NK-92 (cell line): ENCODE measurements around the gene TPK1.
"Not testable (repeated sequence)": the region's sequence is repeated elsewhere in the genome, so short reads cannot be mapped to it uniquely, and the experiment has no call there.

Source experiments
- DNase-seq: peaks from one replicate; lab custom pipeline; 2025; ENCODE audit not compliant: unreplicated experiment; lab: John Stamatoyannopoulos, UW

Gene TPK1

DNA sequence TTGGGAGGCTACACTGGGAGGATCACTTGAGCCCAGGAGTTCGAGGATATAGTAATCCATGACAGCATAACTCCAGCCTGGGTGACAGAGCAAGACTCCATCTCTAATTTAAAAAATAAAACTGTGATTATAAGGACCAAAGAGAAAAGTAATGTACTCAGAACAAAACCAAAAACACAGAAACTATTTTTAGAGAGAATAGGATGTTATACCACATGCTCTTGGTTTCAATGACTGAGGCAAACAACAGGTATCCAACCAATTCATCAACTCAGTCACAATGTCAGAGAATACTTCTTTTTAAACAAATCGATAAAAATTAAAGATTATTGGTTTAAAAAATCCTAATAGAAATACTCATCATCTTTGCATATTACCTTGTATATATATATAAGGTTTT, 186.7 kb downstream of the TPK1 start:
- no peak for DNase-seq

DNA sequence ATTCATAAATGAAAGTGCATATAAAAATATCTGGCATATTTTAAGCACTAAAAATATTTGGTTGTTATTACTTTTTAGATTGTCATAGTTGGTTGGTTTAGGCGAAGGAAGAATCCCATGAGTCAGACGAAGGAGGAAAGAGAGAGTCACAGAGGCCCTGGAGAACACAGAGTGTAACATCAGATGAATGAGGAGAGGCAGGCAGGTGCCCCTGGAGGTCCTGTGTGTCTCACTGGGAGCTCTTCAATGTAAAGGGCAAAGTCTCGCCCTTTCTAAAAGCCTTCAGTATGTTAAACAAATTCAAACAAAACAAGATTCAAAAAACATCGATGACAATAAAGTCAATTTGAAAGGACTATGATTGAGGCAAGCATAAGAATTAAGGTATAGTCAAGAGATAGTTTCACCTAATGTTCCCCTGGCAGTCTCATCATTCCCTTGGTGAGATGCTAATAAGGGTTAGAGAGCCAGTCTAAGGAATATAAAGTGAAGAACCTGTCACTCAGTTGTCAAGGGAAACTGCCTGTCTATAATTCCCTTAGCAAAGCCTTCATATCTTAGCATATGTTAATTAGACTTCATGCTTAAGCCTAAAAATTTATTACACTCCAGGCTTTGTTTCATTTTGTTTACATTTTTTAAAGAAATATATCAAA, 194.3 kb downstream of the TPK1 start:
- no peak for DNase-seq

DNA sequence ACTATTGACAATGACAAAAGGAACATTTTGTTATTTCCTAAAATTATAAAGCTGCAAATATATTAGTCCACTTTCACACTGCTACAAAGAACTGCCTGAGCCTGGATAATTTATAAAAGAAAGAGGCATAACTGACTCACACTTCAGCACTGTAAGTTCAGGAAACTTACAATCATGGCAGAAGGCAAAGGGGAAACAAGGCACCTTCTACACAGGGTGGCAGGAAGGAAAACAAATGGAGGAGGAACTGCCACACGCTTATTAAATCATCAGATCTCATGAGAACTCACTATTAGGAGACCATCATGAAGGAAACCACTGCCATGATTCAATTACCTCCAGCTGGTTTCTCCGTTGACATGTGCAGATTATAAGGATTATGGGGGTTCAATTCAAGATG, 203.1 kb downstream of the TPK1 start:
- no peak for DNase-seq

DNA sequence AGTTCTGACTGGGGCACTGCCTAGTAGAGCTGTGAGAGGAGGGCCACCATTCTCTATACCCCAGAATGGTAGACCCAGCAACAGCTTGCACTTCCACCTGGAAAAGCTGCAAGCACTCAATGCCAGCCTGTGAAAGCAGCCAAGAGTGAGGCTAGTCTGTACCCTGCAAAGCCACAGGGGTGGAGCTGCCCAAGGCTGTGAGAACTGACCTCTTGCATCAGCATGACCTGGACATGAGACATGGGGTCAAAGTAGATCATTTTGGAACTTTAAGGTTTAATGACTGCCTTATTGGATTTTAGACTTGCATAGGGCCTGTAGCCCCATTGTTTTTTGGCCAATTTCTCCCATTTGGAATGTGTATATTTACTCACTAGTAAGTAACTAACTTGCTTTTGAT, 206.3 kb downstream of the TPK1 start:
- no peak for DNase-seq

DNA sequence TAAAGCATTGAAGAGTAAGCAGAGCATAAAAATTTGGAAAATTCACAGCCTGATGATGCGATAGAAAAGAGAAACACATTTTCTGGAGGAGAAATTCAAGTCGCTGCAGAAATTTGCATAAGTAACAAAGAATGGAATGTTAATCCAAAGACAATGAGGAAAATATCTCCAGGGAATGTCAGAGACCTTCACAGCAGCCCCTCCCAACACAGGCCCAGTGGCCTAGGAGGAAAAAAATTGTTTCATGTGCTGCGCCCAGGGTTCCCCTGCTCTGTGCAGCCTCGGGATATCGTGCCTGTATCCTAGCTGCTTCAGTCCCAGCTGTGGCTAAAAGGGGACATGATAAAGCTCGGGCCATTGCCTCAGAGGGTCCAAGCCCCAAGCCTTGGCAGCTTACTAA, 206.8 kb downstream of the TPK1 start:
- DNase-seq: no peak

DNA sequence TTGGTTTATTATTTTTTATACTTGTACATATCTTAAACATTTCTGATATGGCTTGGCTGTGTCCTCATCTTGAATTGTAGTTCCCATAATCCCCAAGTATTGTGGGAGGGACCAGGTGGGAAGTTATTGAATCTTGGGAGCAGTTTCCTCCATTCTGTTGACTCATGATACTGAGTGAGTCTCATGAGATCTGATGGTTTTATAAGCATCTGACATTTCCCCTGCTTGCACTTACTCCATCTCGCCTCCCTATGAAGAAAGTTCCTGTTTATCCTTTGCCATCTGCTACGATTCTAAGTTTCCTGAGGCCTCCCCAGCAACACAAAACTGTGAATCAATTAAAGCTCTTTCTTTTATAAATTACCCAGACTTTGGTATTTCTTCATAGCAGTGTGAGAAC, 207.7 kb downstream of the TPK1 start:
- DNase-seq: no peak

DNA sequence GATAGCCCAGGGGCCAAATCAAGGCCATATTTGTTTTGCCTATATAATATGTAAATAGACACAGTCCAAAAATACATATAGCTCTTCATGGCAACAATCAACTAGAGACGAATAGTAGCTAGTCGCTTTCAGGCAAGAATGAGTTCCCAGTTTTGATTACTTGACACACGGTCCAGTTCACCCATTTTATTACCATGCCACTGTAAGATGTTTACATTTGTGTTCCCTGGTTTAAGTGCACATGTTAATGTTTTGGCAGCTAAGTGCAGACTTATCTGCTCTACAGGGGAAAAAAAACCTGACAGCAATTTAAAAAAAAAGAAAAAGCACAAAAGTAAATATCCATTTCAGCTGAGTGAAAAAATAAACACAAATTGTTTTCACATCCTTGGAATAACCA, 213.1 kb downstream of the TPK1 start:
- no peak for DNase-seq

DNA sequence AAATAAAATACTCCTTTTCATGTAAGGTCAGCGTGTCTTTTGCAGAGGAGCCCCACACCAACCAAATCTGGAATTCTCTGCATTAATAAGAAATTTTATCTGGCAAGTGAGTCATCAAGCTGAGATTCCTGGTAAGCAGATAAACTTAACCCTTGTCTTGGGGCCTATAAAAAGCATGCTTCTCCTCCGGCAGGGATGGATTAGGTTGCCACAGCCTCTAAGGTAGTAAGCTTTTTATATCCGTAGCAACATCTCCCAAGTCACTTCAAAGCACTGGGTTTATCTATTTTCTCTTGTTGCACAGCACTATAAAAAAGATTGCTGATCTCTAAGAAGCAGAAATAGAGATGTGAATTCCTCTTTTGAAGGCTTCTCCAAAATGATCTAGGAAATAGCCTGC, 229.6 kb downstream of the TPK1 start:
- DNase-seq: no peak

DNA sequence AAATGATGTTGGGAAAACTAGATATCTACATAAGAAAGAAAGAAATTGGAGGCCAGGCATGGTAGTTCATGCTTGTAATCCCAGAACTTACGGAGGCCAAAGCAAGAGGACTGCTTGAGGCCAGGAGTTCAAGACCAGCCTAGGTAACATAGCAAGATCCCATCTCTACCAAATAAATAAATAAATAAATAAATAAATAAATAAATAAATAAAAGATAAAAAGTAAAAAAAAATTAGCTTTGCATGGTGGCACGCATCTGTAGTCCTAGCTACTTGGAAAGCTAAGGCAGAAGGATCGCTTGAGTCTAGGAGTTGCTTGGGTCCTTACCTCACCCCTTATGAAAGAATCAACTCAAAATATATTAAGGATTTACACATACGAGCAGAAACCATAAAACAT, 238.9 kb downstream of the TPK1 start:
- DNase-seq: no peak

DNA sequence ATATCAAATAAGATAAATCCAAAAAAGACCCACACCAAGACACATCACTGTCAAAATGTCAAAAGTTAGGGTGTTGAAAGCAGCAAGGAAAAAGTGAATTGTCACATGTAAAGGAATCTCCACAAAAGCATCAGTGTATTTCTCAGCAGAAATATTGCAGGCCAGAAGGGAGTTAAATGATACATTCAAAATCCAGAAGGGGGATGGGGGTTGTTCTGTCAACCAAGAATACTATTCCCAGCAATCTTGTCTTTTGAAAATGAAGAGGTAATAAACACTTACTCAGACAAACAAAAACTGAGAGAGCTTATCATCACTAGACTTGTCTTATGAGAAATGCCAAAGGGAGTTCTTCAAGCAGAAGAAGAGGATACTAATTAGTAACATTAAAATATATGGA, 241.3 kb downstream of the TPK1 start:
- DNase-seq: no peak

DNA sequence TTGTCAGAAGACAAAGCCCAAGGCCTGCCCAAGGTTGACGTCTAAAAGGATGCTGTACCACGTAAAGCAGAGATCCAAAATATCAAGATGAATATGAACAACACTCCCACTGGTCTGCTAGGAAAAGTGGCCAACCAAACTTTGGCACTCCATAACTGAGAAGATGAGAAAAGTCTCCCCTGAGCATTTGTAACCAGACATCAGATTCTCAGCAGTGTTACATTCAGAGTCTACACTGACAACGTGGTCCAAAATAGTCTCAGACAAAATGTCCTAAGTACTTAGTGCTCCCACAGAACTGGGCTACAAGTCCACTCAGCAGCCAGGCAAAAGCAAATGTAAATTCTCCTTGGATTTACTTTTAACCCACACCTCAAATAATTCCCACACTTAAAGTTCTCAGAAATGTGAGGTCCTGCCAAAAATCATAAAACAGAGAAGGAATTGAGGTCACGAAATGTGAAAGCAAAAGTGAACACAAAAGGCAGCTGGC, 247.2 kb downstream of the TPK1 start:
- no peak for DNase-seq

DNA sequence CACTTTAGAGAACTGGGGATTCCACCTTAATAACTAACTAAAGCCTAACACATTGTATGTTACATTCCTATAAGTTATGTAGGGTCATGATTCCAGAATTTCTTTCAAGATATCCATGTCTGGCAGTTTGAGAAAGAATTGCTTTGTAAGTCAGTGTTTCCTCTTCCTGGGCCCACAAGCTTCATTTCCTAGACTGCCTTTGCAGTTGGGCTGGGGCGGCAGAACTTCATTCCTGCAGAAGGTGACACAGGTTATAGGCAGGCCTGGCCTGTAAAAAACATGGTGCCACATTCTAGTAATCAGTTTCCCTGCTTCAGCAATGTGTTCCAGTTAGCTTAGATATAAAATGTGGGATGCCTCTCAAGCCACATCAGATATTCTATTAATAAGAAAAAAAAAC, 248.2 kb downstream of the TPK1 start:
- DNase-seq: no peak

DNA sequence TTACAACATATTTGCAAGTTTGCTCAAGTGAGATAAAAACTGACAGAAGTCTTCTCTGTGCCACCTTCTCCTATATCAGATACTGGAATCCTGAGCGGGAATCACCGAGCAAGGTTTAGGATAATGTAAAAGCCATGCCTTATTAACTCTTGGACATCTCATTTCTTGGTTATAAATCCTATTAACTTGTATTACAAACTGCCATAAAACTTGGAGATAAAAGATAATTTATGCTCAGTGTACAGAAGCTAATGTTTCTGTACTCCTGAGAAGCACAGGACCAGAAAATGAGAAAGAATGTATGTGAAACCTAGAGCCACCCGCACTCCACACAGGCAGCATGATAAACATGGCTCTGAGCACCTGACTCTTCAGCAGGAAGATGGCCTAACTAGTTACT, 251.1 kb downstream of the TPK1 start:
- DNase-seq: no peak

DNA sequence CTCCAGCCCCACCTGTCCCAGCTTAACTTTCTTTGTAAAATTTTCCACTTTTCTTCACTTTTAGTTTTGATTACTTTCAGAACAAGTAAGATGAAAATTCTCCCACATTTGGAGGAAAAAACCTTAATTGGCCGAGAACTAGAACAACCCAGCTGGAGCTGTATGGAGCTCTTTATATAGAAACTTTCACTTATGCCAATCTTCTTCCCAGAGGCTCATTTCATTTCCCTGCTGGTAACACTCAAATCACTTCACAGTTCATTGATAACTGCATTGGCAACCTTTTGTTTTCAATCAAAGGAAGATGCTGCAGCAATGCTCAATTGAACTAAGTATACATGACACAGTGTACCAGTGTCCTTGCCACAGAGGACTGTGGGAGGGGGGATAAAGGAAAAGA, 256.2 kb downstream of the TPK1 start:
- no peak for DNase-seq

DNA sequence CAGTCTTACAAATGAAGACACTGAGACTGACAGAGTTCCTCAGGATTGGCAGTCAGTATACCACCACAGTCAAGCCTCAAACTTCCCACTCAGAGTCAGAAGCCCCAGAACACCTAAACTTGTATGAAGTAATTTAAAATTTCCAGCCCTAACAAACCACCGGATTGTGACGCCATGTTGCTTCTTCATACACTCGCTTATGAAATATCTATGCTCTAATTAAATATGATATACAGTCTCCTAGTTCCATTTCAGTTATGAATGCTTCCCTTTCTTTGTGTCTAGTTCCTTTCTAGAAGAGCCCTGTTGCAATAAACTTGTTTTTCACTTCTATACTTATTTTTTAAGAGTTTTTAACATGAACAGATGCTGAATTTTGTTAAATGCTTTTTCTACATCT, 260.4 kb downstream of the TPK1 start:
- no peak for DNase-seq

DNA sequence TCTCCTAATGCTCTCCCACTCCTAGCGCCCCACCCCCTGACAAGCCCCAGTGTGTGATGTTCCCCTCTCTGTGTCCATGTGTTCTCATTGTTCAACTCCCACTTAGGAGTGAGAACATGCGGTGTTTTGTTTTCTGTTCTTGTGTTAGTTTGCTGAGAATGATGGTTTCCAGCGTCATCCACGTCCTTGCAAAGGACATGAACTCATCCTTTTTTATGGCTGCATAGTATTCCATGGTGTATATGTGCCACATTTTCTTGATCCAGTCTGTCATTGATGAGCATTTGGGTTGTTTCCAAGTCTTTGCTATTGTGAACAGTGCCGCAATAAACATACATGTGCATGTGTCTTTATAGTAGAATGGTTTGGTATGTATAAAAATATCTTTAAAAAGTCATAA, 261.1 kb downstream of the TPK1 start:
- not testable (repeated sequence) for DNase-seq

DNA sequence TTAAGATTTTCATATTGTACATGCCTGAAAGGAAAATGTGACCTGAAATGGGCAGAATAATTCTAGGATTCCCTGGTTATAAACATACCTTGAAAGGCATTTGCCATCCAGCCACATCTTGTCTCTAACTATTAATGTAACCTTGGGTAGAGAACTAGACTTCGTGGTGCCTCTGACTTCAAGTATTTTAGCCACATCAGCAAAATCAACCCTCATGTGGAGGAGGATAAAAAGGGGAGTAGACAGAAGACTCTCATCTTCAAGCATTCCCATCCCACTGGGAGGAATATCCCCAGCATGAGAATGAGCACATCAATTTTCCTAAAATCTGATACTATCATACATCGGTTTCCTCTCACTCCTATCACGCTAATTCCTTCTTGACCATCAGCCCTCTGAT, 267.6 kb downstream of the TPK1 start:
- DNase-seq: no peak

DNA sequence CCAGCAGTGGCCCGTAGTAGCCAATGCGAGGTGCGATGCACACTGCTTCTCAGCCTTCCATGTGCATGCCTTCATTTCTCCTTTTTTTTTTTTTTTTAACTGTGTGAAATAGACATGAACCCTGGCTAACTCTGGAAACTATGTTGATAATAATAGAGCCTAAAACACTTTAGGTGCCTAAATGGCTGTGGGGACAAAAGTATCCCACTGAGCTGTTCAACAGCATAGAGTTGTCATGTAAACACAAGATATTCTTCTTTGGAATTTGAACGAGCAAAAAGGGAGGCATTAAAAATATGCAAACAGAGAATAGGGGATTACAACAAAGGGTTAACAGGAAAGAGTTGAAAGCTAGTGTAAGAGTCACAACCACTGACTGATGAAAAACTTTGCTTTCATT, 270.3 kb downstream of the TPK1 start:
- no peak for DNase-seq

DNA sequence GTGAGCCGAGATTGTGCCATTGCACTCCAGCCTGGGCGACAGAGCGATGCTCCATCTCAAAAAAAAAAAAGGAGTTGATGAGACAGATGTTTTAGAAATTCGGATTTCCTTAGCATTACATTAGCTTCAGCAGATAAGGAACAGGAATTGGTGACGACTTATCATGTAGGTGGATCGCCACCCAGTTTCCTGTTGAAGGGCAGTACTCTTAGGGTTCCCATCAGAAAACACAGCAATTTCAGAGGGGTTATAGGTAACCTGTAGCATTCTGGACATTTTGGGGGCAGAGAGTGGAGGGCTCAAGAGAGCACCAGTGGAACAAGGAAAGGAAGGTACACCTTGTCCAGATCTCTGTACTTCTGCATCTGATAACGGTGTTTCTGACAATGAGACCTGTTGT, 286.0 kb downstream of the TPK1 start:
- no peak for DNase-seq

DNA sequence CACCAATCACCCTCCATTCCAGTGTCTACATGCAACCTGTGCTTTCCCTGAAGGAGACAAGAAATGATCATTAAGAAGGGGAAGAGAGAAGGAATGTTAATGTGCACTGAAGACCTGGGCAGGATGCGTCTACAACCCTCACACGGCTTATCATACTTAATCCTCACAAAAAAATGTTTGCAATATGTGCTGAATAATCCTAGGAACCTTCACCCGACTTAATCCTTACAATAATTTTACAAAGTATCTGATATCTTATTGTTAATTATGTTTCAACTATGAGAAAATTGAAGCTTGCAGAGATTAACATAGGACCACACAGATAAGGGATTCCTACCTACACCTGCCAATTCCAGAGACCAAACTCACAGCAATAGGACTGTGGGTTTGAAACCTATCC, 287.3 kb downstream of the TPK1 start:
- no peak for DNase-seq

DNA sequence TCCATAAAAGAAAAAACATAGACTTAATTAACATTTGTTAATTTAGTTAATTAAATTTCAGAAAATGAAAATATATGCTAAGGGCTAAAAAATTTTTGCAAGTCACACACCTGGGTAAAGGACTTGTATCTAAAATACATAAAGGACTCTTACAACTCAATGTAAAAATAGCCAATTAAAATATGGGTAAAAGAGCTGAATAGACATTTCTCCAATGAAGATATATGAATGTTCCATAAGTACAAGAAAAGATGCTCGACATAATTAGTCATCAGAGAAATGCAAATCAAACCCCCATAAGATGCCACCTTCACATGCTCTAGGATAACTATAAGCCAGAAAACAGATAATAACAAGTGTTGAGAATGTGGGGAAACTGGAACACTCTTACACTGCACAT, 288.0 kb downstream of the TPK1 start:
- no peak for DNase-seq

DNA sequence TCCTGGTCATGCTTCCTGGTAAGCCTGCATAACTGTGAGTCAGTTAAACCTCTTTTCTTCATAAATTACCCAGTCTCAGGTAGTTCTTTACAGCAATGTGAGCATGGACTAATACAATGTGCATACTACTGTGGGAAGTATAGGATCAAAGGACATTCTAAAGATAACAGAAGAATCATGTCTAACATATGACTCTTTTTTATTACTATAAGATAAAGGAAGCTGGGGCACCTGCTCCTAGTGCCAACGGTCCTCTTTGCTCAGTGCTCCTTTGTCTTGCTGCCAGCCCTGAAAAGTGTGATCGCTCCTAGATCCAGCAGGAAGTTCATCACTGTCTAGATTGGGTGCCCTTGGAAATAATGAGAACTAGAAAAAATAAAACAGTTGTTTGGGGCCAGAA, 289.1 kb downstream of the TPK1 start:
- DNase-seq: no peak

DNA sequence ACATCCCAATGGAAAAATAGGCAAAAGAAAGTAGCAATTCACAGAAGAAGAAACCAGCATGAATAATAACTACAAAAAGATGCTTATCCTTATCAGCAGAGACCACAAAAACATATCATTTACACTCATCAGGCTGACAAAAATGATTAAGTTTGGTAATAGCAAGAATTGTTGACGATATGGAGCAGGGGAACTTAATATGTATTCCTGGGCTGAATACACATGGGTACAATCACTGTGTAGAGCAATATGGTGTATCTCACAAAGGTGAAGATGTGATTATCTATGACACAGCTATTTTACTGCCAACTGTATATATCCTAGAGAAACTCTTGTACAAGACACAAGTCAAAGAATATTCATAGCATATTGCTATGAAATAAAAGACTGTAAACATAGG, 290.5 kb downstream of the TPK1 start:
- DNase-seq: no peak
